Measurements from ENCODE around the gene CASTOR1.
A peak's percentile ranks its signal among the peaks of the same experiment; 100 is the strongest.

CASTOR1 gene

DNA sequence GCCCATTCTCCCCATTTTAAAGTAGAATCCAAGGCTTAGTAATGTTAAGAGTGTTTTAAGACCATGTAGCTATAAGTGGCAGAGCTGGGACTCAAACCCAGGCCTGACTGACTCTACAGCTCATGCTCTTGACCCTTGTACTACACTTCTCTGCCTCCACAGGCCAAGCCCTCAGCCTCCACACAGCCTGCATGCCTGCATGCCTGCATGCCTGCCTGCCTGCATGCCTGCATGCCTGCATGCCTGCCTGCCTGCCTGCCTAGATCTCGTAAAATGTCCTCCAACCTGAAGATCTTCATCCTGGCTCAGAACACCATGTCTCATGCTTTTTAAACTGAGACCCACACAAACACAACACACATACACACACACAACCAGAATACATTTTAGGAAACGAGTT is 18.8 kb upstream of the CASTOR1 start:
- no peaks in the 10 kb centered on the region for H3K9me3 ChIP-seq (ENCODE audit: control insufficient read depth, low read length)
- H3K4me1 ChIP-seq (ENCODE audit: control insufficient read depth, insufficient read depth, low read length, poor library complexity, severe bottlenecking), result peaks cover 28% of the 10 kb centered on the region
- WGBS, 2 experiments (ENCODE audit: insufficient coverage in 2 of 2), result 89 to 100% methylated on average over 1 to 2 of the region's 2 CpGs
- no peak overlapping the region for H3K4me3 ChIP-seq (ENCODE audit: extremely low read depth, insufficient read depth, low read length, poor library complexity, severe bottlenecking)
- peaks cover 9% of the 10 kb centered on the region for H3K36me3 ChIP-seq (ENCODE audit: control insufficient read depth, insufficient read depth, low read length)
- no peak overlapping the region for H3K27ac ChIP-seq (ENCODE audit: low read depth, low read length, severe bottlenecking)

GRCh38 chr22:30307041-30307574 is 17.8 kb upstream of the CASTOR1 start:
- H3K4me3 ChIP-seq (ENCODE audit: extremely low read depth, insufficient read depth, low read length, poor library complexity, severe bottlenecking), result no peak overlapping the region
- H3K4me1 ChIP-seq (ENCODE audit: control insufficient read depth, insufficient read depth, low read length, poor library complexity, severe bottlenecking), result peaks cover 32% of the 10 kb centered on the region
- H3K27ac ChIP-seq (ENCODE audit: low read depth, low read length, severe bottlenecking), result no peak overlapping the region
- WGBS, 2 experiments (ENCODE audit: insufficient coverage in 2 of 2), result 91 to 100% methylated on average over 2 to 3 of the region's 4 CpGs
- H3K36me3 ChIP-seq (ENCODE audit: control insufficient read depth, insufficient read depth, low read length), result peaks cover 10% of the 10 kb centered on the region
- H3K9me3 ChIP-seq (ENCODE audit: control insufficient read depth, low read length), result no peaks in the 10 kb centered on the region

GRCh38 chr22:30306627-30307011 is 17.3 kb upstream of the CASTOR1 start:
- WGBS, 2 experiments (ENCODE audit: insufficient coverage in 2 of 2), result 89% methylated on average over 1 of the region's 1 CpG; no CpG with 5 or more reads in 1 of the 2 experiments
- H3K36me3 ChIP-seq (ENCODE audit: control insufficient read depth, insufficient read depth, low read length), result peaks cover 13% of the 10 kb centered on the region
- H3K4me1 ChIP-seq (ENCODE audit: control insufficient read depth, insufficient read depth, low read length, poor library complexity, severe bottlenecking), result peaks cover 32% of the 10 kb centered on the region
- H3K9me3 ChIP-seq (ENCODE audit: control insufficient read depth, low read length), result no peaks in the 10 kb centered on the region
- no peak overlapping the region for H3K4me3 ChIP-seq (ENCODE audit: extremely low read depth, insufficient read depth, low read length, poor library complexity, severe bottlenecking)
- H3K27ac ChIP-seq (ENCODE audit: low read depth, low read length, severe bottlenecking), result no peak overlapping the region

- WGBS, 2 experiments (ENCODE audit: insufficient coverage in 2 of 2), result 79 to 100% methylated on average over 2 to 3 of the region's 3 CpGs
- peak overlapping the region; percentile 57 for H3K27ac ChIP-seq (ENCODE audit: low read depth, low read length, severe bottlenecking)
These were observed 16.8 kb upstream of the CASTOR1 start for GRCh38 chr22:30305906-30306626.

GRCh38 chr22:30305519-30305905 is 16.2 kb upstream of the CASTOR1 start:
- Histone ChIP-seq H3K36me3 (ENCODE audit: control insufficient read depth, insufficient read depth, low read length) (peaks cover 24% of the 10 kb centered on the region), H3K4me1 (ENCODE audit: control insufficient read depth, insufficient read depth, low read length, poor library complexity, severe bottlenecking) (peaks cover 25% of the 10 kb centered on the region), H3K4me3 (ENCODE audit: extremely low read depth, insufficient read depth, low read length, poor library complexity, severe bottlenecking) (no peak overlapping the region), H3K9me3 (ENCODE audit: control insufficient read depth, low read length) (no peaks in the 10 kb centered on the region), H3K27ac (ENCODE audit: low read depth, low read length, severe bottlenecking) (peak overlapping the region; percentile 57)
- 58 to 78% methylated on average over 4 of the region's 4 CpGs for WGBS, 2 experiments (ENCODE audit: insufficient coverage in 2 of 2)

More at GRCh38 chr22:30305906-30306626, 16.8 kb upstream of the CASTOR1 start:
- Histone ChIP-seq H3K4me1 (ENCODE audit: control insufficient read depth, insufficient read depth, low read length, poor library complexity, severe bottlenecking) (peaks cover 27% of the 10 kb centered on the region), H3K36me3 (ENCODE audit: control insufficient read depth, insufficient read depth, low read length) (peaks cover 19% of the 10 kb centered on the region), H3K9me3 (ENCODE audit: control insufficient read depth, low read length) (no peaks in the 10 kb centered on the region), H3K4me3 (ENCODE audit: extremely low read depth, insufficient read depth, low read length, poor library complexity, severe bottlenecking) (no peak overlapping the region)

DNA sequence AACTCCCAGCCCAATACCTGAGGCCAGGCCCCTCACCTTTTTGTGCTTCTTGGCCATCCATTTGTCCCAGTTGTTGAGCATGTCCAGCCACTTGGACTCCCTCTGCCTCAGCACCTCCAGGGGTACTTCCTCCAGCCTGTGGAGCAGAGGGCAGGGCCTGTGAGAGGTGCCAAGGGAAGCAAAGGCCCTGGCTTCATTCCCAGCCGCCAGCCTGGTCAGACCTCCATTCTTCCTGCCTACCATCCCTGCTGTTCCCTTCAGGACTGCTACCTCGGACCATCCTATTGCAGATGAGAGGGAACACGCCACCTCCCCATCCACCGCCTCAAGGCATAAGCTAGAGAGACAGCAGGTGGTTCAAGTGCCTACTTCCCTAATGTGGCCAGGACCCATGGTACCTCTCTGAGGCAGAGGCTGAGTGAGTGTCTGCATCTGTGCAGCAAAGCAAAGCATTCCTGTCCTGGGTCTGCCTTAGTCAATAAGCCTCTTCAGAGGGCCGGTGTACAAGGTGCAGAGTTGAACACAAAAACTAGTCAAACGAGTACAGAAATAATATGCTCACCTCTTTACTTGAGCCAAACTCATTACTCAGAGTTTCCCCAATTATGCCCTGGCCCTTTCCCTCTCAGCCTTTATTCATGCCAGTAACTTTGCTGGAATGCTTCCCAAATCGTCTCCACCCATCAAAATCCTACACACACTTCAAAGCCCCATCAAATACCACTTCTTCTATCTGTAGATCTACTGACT is 15.4 kb upstream of the CASTOR1 start:
- H3K27ac ChIP-seq (ENCODE audit: low read depth, low read length, severe bottlenecking), result no peak overlapping the region
- peaks cover 31% of the 10 kb centered on the region for H3K36me3 ChIP-seq (ENCODE audit: control insufficient read depth, insufficient read depth, low read length)
- no peaks in the 10 kb centered on the region for H3K9me3 ChIP-seq (ENCODE audit: control insufficient read depth, low read length)
- H3K4me1 ChIP-seq (ENCODE audit: control insufficient read depth, insufficient read depth, low read length, poor library complexity, severe bottlenecking), result peaks cover 25% of the 10 kb centered on the region
- H3K4me3 ChIP-seq (ENCODE audit: extremely low read depth, insufficient read depth, low read length, poor library complexity, severe bottlenecking), result no peak overlapping the region
- WGBS, 2 experiments (ENCODE audit: insufficient coverage in 2 of 2), result 89 to 92% methylated on average over 6 to 7 of the region's 7 CpGs

DNA sequence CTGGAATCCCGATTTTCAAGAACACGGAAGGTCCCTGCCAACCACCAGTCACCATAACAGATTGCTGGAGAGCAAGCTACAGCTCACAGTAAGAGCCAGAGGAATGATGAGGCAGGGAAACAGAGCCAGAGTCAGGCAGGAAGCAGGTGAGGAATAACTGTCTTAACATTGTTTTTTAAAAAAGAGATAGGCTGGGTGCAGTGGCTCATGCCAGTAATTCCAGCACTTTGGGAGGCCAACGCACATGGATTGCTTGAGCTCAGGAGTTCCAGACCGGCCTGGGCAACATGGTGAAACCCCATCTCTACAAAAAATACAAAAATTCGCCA is 13.5 kb upstream of the CASTOR1 start:
- H3K27ac ChIP-seq (ENCODE audit: low read depth, low read length, severe bottlenecking), result no peak overlapping the region
- H3K4me1 ChIP-seq (ENCODE audit: control insufficient read depth, insufficient read depth, low read length, poor library complexity, severe bottlenecking), result peaks cover 25% of the 10 kb centered on the region
- peaks cover 42% of the 10 kb centered on the region for H3K36me3 ChIP-seq (ENCODE audit: control insufficient read depth, insufficient read depth, low read length)
- H3K9me3 ChIP-seq (ENCODE audit: control insufficient read depth, low read length), result no peaks in the 10 kb centered on the region
- WGBS, 2 experiments (ENCODE audit: insufficient coverage in 2 of 2), result 92 to 93% methylated on average over 4 of the region's 5 CpGs
- H3K4me3 ChIP-seq (ENCODE audit: extremely low read depth, insufficient read depth, low read length, poor library complexity, severe bottlenecking), result no peak overlapping the region

DNA sequence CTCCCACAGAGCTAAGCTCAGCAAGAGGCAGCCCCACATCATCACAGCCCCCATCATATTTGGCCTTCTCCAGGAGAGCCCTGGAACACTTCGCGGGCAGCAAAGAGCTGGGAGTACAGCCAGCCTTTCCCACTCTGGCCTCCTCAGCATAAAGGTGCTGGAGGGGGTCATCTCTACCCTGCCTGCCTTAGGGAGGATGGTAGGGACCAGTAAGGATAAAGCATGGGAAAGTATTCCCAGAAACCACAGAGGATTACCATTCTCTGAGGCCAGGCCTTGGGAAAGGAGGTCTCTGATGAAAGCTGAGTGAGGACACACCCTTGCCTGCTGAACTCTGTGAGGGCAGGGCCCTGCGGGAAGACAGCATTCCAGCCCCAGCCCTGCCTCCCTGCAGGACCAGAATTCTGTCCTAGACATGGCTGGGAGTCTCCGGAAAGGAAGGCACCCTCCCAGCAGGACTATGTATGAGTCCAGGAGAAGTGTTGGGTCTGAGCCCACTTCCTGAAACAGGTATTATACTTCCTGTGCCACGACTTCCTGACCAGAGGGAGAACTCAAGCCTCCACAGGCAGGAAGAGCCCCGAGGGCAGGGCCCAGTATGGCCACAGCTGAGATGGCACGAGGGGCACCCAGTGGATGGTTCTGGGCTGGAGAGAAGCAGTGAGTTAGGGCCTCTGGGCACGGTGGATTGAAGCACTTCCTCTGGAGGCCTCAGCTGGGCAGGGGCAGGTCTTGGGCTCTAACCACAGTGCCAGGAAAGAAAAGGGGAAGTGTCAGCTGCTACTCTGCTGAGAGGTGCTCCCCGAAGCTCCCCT is 12.9 kb upstream of the CASTOR1 start:
- H3K27ac ChIP-seq (ENCODE audit: low read depth, low read length, severe bottlenecking), result peak overlapping the region; percentile 53
- peaks cover 43% of the 10 kb centered on the region for H3K36me3 ChIP-seq (ENCODE audit: control insufficient read depth, insufficient read depth, low read length)
- H3K4me3 ChIP-seq (ENCODE audit: extremely low read depth, insufficient read depth, low read length, poor library complexity, severe bottlenecking), result no peak overlapping the region
- WGBS, 2 experiments (ENCODE audit: insufficient coverage in 2 of 2), result 87 to 95% methylated on average over 6 of the region's 9 CpGs
- peaks cover 25% of the 10 kb centered on the region for H3K4me1 ChIP-seq (ENCODE audit: control insufficient read depth, insufficient read depth, low read length, poor library complexity, severe bottlenecking)
- no peaks in the 10 kb centered on the region for H3K9me3 ChIP-seq (ENCODE audit: control insufficient read depth, low read length)

DNA sequence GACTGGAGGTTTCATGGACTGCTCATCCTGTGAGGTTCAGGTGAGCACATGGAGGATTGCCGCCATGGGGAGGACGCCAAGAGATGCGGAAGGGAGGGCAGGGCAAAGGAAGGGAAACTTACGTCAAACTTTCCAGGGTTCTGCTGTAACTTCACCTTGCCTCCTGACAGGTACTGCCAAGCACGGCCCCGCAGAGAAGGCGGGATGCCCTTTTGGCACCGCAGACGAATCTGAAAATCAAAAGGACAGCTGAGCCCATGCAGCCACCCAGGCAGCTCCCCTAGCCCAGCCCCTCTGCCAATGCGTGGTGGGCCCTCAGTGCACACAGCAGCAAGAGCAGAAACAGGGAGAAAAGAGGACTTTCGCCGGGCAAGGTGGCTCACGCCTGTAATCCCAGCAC is 10.0 kb upstream of the CASTOR1 start:
- H3K27ac ChIP-seq (ENCODE audit: low read depth, low read length, severe bottlenecking), result no peak overlapping the region
- H3K36me3 ChIP-seq (ENCODE audit: control insufficient read depth, insufficient read depth, low read length), result peaks cover 65% of the 10 kb centered on the region
- H3K4me3 ChIP-seq (ENCODE audit: extremely low read depth, insufficient read depth, low read length, poor library complexity, severe bottlenecking), result no peak overlapping the region
- no peaks in the 10 kb centered on the region for H3K9me3 ChIP-seq (ENCODE audit: control insufficient read depth, low read length)
- peaks cover 13% of the 10 kb centered on the region for H3K4me1 ChIP-seq (ENCODE audit: control insufficient read depth, insufficient read depth, low read length, poor library complexity, severe bottlenecking)
- 94 to 96% methylated on average over 12 to 13 of the region's 13 CpGs for WGBS, 2 experiments (ENCODE audit: insufficient coverage in 2 of 2)

DNA sequence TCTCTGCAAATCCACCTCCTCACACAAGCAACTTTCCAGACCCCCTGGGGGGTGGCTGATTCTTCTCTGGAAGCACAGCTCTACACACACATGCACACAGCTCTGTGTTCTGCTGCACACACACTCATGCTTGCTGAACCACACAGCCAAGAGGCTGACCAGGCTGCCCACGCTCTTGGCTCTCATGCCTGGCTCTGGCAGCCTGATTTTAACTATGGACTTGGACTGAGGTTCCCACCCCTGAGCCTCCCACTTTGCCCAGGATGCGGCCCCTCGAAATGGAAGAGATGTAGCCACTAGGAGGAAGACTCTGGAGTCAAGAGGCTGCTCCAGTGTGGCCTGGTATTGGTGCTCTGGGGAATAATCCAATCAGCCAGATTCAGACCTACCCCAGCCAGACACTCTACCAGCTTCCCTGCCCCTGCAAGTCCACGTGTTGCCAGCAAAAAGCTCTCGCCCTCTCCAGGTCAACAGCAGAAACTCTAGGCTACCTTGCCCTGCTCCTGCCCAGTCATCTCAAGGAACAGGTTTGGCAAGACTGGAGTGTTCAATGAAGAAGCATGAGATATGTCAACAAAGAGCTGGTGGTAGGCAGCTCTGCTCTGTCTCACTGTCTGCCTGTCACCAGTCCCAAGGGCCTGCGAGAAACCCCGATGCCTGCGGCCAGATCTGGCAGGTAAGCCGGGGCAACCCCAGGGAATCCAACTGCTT is 8.8 kb upstream of the CASTOR1 start:
- no peak overlapping the region for H3K4me3 ChIP-seq (ENCODE audit: extremely low read depth, insufficient read depth, low read length, poor library complexity, severe bottlenecking)
- peaks cover 68% of the 10 kb centered on the region for H3K36me3 ChIP-seq (ENCODE audit: control insufficient read depth, insufficient read depth, low read length)
- 86 to 98% methylated on average over 7 of the region's 9 CpGs for WGBS, 2 experiments (ENCODE audit: insufficient coverage in 2 of 2)
- H3K9me3 ChIP-seq (ENCODE audit: control insufficient read depth, low read length), result no peaks in the 10 kb centered on the region
- no peak overlapping the region for H3K27ac ChIP-seq (ENCODE audit: low read depth, low read length, severe bottlenecking)
- H3K4me1 ChIP-seq (ENCODE audit: control insufficient read depth, insufficient read depth, low read length, poor library complexity, severe bottlenecking), result peaks cover 13% of the 10 kb centered on the region
